ENCODE measurements around the gene PRKCE.

GRCh38 chr2:46106690-46107089 is 455.2 kb downstream of the PRKCE start:
- no peak for TF ChIP-seq EZH2 (IDR thresholded peaks at IDR 0.05; ENCODE audit: low read depth)
- no peak for TF ChIP-seq CTCF (conservative IDR thresholded peaks at IDR 0.05)
